HT-29 (cell line): ENCODE results near the gene HS6ST2. TPM values are rescaled to one million over a fixed set of nuclear protein-coding genes. Genes with fewer than 3 reads are reported as not detected.

Source experiments
- DNase-seq: peaks from one replicate; pipeline ENCODE4 v3.0.0-alpha.2; 2015; ENCODE audit warnings: low spot score
- total RNA-seq: library from RNA; depleted of rRNA; stranded (reverse); fragments of >200 nt; shearing (Covaris generic); gene quantifications from 2 replicates; pipeline ENCODE4 v1.2.3, GENCODE V29; 2014

Gene HS6ST2
- total RNA-seq, 1 experiment from 2014 or later: not detected

DNA sequence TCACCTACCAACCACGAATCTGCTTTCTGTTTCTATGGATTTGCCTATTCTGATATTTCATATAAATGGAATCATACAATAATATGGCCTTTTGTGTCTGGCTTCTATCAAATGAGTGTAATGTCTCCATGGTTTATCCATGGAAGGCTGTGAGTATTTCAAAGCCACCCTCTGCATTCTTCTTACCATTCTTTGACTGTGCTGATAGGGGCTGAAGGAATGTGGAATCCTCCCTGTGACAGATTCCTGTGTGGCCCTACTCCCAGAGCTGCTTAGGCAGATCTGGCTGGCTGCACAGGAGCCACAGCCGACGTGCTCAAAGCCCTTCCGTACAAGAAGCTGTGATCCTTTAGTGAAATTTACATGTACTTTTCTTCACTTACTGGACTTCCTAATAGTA is 163.2 kb downstream of the HS6ST2 start:
- DNase-seq: no peak

DNA sequence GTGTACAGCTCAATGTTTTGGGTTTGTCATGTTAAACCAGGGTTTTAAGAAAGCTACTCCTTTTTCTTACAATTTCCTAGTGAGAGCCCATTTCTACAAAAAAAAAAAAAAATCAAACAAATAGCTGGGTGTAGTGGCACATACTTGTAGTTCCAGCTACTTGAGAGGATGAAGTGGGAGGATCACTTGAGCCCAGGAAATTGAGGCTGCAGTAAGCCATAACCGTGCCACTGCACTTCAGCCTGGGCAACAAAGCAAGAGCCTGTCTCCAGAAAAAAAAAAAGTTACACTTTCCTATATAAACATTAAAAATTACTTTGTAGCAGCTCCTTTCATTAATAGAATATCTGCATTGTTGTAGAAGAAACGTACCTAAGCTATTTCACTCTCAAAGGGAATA is 166.7 kb downstream of the HS6ST2 start:
- no peak for DNase-seq

DNA sequence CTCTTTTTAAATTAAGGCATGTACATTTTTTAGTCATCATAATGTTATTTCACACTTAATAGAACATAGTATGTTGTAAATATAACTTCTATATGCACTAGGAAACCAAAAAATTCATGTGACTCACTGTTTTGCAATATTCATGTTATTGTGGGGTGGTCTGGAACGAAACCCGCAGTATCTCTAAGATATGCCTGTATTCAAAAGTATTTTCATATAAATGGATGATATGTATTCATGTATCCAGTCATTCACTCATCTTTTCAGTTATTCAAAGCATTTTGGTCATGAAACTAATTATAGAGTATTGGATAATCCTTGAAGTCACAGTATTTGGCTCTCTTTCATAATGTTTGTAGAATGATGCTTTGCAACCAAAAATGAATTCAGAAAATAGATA is 168.1 kb downstream of the HS6ST2 start:
- DNase-seq: no peak

DNA sequence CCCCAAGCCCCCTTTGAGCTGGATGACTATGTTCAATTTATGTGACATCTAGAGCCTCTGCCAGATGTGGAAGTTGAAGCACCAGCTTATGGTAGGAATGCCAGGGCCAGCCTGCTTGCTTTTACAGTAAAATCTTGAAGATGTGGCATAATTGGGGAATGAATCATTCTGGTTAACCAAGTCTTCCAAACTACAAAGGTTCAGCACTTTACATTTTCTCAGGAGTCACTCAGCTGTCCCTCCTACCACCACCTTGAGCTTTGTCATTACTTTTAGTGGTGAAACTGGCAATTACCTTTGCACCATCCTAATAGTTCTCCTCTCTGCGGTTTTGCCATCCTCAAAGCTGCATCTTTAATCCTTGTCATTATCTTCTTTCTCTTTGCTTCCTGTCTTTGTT is 172.2 kb downstream of the HS6ST2 start:
- no peak for DNase-seq

DNA sequence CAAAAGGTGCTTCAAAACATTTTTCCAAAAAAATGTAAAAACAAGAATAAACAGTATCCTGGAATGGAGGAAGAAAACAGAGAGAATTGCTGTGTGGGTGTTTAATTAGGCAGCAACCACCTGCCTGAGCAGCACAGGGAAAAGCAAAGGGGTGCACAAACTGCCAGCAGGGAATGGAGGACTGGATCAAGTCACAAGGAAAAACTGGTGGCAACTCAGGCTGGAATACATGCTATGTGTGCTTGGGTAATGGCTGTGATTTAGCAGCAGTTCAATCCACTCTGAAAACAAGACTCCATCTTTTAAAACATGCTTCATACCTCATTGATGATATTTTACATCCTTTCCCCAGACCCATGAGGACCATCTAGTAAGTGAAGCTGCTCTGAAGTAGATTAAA is 179.5 kb downstream of the HS6ST2 start:
- DNase-seq: no peak

DNA sequence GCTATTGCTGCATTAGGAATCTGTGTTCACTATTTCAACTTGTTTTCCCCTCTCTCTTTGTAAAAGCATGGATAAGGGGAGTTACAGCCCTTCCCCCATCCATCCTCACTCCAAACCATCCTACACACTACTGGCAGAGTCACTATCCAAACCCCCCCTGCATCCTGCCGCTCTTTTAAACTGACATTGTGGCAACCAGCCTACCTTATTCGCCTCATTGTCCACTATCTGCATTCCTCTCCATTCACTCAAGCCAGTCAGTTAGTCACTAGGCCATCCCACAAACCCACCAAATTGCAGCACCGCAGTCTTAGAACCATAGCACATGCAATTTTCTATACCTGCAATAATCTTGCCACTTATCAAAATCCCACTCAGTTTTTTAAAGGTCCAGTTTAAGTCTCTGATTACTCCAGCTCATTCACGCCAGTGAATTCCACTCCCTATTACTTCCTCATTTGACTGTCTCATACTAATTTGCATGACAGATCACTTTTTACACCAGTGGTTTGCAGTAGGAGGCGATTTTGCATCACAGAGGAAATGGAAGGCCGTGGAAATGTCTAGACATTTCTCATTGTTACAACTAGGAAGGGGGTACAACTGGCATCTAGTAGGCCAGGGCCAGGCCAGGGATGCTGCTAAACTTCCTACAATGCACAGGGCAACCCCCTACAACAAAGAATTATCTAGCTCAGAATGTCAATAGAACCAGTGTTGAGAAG is 181.8 kb downstream of the HS6ST2 start:
- no peak for DNase-seq

DNA sequence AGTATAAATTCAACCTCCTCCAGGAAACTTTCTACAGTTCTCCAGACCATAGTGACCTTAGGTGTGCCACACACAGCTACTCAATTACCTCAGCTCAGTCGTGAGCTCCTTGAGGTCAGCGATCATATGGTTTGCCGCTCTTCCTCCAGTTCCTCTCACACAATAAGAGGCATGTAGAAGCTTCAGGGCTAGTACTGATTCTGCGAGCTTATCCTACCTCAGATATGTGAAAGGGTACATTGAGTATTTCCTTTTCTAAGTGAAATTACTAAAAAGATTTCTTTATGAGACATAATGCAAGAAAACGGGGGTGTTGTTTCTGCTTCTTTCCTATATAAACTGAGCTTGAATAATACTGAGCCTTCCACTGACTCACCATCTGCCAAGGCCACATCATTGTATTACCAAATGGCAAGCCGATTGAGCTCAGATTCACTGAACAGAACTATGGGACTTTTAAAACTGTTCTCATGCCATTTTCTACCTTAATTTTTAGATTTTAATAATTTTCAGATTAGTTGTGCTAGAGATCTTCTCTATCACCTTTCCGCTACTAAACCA is 183.1 kb downstream of the HS6ST2 start:
- no peak for DNase-seq

DNA sequence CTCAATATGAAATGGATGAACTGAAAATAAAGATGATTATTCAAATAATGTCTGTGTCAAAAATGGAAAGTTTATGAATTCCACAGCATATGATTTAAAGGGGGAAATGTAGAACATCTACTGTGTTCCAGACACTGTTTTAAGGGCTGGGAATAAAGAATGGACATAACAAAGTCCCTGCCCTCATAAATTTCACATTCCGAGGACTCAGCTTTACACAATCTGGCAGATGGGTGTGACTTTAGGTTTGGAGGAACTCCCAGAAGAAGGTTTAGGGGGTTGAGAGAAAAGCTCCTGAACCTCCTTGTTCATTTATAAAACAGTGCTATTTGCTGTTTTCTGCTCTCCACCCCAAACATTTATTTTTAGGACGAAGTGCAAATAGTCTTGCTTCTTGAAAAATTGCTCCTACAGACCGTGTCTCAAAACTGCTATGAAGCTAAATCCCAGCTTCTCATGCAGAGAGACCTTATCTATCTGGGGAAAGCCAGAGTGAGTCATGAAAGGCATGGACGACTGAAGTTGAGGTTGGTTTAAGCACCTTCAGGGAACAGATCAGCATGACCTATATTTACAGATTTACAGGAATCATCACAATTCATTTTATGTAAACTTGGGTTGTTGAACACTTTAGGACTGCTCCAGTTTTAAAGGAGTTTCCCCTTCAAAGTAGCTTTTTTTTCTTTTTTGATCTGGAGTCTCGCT is 184.3 kb downstream of the HS6ST2 start:
- no peak for DNase-seq

DNA sequence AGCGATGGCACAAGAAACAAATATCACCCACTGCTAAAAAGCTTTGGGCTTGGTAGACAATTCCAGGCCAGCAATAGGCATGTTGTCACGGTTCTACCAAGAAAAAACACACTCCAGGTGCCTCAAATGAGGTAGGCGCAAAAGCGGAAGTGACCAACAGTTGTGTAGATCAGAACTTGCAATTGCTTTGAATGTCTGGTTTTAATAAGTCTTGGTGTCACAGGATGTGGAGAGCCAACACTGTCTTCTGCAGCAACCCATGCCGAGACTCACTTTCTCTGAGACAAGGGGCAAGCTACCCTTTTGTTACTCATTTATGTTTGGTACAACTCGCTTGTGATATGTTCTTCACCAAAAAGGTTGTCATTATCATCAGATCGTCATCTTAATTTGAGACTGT is 188.8 kb downstream of the HS6ST2 start:
- DNase-seq: no peak

DNA sequence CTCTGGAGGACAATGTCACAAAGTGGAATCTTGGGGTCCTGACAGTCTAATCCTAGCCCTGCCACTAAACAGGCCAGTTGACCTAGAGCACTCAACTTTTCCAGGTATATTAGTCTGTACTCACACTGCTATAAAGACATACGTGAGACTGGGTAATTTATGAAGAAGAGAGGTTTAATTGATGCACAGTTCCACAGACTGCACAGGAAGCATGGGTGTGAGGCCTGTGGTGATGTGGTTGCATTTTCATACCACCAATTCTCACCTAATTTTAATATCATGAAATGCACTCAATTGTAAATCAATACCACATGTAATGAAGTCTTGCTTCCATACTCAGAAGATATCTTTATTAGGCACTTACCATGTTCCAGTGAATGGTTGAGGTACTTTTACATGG is 192.0 kb downstream of the HS6ST2 start:
- no peak for DNase-seq

DNA sequence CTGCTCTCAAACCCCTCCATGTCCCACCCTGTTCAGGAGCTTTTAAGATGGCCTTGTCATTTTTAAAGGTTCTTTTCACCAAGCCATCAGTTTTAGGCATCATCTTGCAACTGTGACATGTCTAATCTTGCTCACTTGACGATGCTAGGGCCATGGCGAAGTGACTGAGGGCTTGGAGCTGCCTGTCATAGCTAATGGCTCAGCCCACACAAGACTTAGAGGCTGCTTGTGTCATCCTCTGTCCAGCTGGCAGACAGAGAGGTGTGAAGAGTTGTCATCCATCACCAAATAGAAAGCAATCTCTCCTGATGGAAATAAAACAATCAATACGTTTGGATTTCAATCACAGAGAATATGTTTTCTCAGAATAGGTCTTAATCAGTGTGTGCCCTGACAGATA is 194.9 kb downstream of the HS6ST2 start:
- DNase-seq: no peak

DNA sequence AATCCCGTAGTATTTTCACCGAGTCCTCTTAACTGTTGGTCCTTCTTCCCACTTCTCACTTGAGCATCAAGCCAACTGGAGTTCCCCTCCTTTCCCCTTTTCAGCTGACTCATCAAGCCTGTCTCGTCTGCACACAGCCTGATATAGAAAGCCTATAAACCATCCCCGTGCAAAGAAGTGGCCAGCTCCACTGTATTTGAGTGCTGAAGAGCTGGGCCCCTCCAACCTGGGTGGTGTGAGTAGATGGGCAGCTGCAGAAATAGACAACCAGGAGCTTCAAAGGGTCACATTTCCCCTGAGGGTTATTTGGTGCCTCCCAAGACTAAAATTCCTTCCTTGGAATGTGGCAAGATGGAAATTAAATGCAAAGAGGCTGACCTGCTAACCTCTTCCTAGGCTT is 199.7 kb downstream of the HS6ST2 start:
- no peak for DNase-seq

DNA sequence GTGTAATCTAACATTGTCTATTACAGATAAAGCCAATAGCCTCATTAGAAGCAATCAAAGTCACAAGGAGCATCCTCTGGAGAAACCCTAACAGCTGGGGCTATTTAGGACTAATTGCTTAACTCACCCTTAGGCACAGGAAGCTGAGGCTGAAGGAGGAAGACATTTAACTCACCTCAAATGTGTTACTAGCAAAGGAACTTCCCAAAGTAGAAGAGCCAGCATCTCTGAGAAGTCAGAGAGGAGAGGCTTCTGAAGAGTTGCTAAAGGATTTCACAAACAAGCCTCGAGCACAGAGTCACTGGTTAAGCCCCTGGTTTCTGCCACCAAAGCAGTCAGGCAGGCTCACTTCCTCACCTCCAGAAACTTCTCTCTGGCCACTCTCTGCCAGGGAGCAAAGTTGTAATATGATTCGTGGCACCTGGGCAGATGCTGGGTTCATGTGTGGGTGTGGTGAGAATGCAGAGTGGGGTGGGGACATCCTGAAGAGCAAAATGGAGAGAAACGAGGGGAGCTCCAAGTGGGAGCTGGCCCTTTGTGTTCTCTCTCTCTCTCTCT is 201.3 kb downstream of the HS6ST2 start:
- no peak for DNase-seq

DNA sequence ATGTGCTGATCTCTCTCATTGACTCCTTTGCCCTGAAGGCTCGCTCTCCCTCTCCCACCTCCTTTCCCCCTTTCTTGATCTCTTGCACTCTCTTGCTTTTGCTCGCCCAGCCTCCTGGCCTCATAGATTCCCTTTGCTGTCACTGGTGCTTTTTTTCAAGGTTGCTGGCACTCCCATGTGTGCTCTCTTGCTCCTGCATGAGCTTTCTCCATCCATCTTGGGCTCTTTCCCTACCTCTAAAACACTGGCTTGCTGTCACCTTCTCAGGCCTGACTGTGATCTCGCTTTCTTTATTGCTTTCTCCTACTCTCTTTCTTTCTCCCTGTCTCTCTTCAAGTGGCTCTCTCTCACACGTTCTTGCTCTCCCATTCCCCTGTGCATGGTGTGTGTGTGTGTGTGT is 202.0 kb downstream of the HS6ST2 start:
- DNase-seq: no peak

DNA sequence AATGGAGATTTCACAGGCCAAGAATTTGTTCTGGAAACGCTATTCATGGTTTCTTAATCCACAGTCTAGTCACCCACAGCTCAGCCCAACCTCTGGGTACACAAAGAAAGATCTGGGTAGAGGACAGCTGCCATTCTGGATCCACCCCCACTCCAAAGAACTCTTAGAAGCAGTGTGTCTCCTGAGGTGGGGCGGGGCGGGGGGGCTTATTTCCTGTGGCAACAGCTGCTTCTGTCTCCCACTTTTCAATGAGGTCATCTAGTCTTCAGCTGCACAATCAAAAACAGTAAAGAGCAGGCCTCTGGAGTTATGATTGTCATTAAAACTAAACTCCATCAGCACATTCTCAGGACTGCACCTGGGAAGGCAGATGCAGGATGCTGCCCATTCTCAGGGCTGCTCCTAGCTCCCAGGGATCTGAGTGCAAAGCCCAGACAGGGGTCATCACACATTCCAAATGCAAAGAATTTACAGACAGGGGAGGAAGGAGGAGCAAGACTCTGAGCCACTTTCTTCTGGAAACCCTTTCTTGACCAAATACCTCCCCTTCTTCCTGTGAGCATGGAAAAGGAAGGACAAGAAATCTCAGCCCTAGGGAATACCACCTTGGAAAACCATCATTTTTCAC is 207.3 kb downstream of the HS6ST2 start:
- no peak for DNase-seq

DNA sequence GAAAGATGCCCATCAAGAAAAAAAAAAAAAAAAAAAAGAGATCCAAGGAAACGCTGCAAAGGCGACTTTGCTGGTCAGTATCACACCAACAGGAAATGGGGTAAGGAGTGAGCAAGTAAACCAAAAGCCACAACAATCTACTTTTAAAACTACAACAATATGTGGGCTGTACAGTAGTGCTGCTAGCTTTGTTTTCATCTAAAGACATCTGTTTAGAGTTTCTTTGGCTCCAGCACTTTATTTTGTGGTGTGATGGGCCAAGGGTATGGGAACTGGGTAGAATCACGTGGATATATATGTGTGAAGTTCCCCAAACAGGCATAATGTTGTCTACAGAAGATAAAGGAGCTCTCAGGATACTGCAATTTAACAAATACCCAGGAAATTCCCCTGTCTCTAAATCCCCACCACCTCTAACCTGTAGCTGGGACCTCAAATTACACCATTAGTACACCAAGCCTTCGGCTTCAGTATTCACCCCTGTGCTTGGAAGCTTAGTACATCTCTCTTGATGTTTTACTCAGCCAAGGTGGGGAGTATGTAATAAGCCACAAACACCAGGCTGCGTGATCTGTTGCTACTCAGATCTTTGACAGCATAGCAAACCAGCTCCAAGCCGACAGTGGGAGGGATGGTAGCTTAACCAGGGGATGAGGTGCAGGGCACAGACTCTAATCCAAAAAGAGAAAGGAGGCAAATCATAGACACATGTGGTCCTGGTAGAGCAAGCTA is 207.9 kb downstream of the HS6ST2 start:
- no peak for DNase-seq

DNA sequence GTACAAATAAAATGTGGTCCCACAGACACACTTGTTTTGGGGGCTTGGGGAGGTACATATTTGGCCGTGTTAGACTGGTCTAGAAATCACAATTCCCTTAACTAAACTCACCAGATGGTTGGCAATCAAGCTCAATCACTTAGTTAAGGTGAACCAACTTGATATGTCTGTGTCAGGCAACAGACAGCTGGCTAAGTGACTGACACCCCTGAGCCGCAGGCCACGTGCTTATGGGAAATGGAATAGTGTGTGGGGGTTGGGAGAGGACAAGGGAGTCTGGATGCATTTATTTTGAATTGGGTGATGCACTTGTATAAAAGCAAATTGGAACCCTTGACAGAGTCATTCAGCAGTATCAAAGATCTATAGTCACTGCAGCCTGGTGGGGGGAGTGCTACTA is 209.0 kb downstream of the HS6ST2 start:
- DNase-seq: no peak

DNA sequence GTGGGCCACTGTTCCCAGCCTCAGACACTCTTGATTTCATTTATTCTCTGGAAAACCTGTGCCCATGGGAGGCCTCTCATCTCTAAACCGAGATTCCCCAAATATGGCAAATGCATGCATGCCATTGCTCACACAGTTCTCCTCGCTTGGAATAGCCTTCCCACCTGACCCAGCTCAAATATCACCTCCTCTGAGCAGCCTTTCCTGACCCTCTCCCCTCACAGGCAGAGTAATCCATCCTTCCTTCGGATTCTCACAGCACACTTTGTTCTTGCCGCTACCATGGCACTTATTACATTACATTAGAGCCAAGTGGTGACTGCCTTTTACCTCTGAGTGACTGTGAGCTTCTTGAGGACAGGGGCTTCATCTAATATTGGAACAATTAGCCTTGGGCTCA is 209.5 kb downstream of the HS6ST2 start:
- DNase-seq: no peak

DNA sequence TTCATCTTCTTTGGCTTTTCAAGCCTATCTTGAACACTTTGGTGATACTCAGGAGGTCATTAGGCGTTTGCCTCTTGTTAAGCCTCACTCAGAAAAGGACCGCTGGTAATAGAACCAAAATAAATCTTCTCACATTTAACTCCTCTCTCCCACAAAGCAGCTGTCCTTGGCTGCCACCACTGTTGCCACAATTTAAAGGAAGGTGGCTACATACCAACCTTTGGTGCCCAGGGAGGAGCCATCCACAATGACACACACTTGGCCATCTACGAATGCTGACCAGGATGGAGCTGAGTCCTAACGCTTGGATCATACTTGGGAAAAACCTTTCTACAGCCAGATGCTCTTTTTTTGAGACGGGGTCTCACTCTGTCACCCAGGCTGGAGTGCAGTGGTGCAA is 210.2 kb downstream of the HS6ST2 start:
- no peak for DNase-seq

DNA sequence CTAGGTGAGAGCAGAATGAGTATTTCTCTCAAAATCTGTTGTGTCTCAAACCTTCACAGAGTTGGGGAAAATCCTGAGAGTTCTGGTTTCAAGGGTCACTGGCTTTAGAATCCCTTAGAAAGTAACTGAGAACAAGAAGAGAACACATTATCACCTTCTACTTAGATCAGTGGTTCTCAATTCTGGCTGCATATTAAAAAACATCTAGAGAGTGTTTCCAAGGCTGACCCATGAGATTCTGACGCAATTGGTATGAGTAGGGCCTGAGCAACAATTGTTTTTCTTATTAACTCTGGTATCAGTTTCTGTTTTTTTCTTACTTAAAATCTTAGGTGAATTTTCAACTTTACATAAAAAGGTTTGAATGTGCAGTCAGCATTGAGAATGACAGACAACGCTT is 212.8 kb downstream of the HS6ST2 start:
- DNase-seq: no peak

DNA sequence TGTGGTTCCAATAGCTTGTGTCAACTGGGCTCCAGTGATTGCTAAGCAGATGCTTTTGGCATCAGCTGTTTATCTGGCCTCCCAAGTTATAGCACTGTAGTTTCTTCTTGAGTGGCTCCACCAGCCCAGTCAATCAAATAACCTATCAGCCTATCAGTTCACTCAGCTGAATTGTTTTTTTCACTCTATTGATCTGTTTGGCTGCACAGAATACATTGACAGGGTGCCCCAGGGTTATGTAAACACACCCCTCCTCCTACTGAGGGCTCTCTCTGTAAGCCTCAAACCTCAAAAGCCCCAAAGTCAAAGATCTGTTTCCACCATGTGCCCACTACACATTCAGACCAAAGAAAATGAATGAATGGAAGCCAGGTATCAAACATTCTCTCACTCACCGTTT is 214.0 kb downstream of the HS6ST2 start:
- DNase-seq: no peak

DNA sequence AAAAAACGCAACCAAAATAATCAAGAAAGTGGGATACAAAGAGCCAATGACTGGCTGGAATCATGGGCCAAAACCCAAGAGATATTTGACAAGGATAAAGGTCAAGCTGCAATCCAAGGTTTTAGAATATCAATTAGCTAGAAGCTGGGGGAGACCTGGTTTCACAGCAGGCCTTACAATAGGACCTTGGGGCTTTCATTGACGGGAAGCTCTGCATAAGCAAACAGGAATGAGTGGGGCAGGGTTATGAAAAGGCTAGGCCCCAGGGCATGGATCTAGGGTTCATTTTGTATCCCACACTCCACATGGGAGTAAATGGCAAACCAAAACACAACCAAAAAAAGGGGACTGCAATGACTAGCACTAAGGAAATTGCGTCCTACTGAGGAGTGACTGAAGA is 215.3 kb downstream of the HS6ST2 start:
- no peak for DNase-seq
